RWPE1 (cell line): ENCODE data around the gene COPZ2.

Experiments
- CTCF ChIA-PET: fragments of 350-600 bp; sonication (Branson Sonifier 250); formaldehyde crosslinking; extraction: SDS; loops from one replicate; lab custom pipeline; 2021; lab: Yijun Ruan, JAX
- POLR2A ChIA-PET: fragments of 400-600 bp; formaldehyde crosslinking; extraction: SDS; loops from one replicate; lab custom pipeline; 2020; ENCODE audit warnings: antibody characterized with exemption; ENCODE audit not compliant: low non-redundant PET; lab: Yijun Ruan, JAX
- DNase-seq: peaks from one replicate; pipeline ENCODE4 v3.0.0; 2012; ENCODE audit warnings: low spot score
- H3K27ac ChIP-seq: fragments of 450-650 bp; 2 replicates; pipeline ENCODE4 v1.5.1; 2017
- TF ChIP-seq, protein P1 (sequence below): fragments of 450-650 bp; conservative IDR thresholded peaks from 2 replicates; pipeline ENCODE4 v1.5.1; 2017; ENCODE audit warnings: low read depth, mild to moderate bottlenecking

Gene COPZ2

DNA sequence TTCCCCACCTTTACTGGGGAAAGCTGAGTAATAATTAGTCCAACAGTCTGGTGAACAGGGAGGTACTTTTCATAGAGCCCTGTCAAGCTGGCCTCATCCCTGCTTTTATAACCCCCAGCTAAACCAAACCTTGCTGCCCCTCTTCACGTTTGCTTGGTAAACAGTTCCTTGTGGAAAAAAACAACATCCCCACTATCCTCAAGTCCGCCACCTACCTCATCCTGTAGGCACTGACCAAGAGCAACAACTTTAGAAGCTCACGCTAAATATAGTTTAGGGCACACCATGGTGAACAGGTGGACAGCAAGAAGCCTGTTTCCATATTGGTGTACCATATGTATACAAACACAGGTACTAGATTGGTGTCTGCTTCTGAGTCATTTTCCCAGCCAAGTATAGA, 27.0 kb upstream of the COPZ2 start:
- H3K27ac ChIP-seq = no peak overlapping the region
- TF ChIP-seq, protein P1, sequence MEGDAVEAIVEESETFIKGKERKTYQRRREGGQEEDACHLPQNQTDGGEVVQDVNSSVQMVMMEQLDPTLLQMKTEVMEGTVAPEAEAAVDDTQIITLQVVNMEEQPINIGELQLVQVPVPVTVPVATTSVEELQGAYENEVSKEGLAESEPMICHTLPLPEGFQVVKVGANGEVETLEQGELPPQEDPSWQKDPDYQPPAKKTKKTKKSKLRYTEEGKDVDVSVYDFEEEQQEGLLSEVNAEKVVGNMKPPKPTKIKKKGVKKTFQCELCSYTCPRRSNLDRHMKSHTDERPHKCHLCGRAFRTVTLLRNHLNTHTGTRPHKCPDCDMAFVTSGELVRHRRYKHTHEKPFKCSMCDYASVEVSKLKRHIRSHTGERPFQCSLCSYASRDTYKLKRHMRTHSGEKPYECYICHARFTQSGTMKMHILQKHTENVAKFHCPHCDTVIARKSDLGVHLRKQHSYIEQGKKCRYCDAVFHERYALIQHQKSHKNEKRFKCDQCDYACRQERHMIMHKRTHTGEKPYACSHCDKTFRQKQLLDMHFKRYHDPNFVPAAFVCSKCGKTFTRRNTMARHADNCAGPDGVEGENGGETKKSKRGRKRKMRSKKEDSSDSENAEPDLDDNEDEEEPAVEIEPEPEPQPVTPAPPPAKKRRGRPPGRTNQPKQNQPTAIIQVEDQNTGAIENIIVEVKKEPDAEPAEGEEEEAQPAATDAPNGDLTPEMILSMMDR = no peak
- CTCF ChIA-PET = interaction anchor here (0.9 kb wide), 1 partner anchor 10 kb away, joined by 3 read pairs; no protein-coding TSS in a partner anchor
- POLR2A ChIA-PET = interaction anchor here (1.1 kb wide), 1 partner anchor 16 kb away, joined by 6 read pairs; the partner anchor contains the start of gene NFE2L1
- no peak for DNase-seq

DNA sequence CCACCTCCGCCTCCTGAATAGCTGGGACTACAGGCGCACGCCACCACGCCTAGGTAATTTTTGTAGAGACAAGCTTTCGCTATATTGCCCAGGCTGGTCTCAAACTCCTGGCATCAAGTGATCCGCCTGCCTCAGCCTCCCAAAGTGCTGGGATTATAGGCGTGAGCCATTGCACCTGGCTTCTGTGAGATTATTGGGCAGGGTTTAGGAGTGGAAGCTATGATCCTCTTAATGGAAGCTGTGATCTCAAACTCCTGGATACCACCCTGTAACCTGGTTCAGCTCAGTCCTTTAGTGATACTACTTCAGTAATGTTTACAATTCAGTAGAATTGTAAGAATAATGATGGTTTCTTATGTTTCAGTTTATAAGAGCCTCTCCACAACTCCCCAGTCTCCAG, 24.7 kb upstream of the COPZ2 start:
- no peak for DNase-seq
- TF ChIP-seq, protein P1 = no peak
- ChIA-PET CTCF (no interaction called here), POLR2A (no interaction called here)
- peak overlapping the region; percentile 62 for H3K27ac ChIP-seq

DNA sequence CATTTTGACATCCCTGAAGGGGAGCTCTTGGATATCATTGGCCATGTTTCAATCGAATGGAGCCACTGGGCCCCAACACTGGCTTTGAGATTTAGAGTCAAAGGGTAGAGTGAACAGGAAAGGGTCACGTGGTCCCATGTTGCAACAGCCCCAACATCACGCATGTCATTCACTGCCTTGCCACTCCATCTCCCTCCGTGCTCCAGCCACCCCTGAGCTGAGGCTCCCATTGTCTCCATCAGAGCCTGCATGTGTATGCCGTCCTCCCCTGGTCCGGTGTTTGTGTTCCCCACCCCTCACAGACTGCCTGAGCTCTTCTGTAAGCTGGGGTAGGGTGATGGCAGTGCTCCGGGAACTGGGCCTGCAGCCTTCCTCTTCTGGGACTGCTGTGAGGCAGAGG, 22.7 kb upstream of the COPZ2 start:
- ChIA-PET POLR2A (no interaction called here), CTCF (interaction anchor here (0.5 to 1.0 kb wide), 2 partner anchors 17 to 33 kb away, joined by 3 to 7 read pairs; no protein-coding TSS in a partner anchor)
- peak overlapping the region; percentile 99 for H3K27ac ChIP-seq
- no peak for DNase-seq
- TF ChIP-seq, protein P1 = no peak

DNA sequence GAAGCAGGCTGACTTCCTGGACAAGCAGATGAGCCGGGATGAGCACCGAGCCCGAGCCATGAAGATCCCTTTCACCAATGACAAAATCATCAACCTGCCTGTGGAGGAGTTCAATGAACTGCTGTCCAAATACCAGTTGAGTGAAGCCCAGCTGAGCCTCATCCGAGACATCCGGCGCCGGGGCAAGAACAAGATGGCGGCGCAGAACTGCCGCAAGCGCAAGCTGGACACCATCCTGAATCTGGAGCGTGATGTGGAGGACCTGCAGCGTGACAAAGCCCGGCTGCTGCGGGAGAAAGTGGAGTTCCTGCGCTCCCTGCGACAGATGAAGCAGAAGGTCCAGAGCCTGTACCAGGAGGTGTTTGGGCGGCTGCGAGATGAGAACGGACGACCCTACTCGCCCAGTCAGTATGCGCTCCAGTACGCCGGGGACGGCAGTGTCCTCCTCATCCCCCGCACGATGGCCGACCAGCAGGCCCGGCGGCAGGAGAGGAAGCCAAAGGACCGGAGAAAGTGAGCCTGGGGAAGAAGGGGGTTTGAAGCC, 21.6 kb upstream of the COPZ2 start:
- TF ChIP-seq, protein P1 = no peak
- CTCF ChIA-PET = interaction anchor here (1.1 kb wide), 1 partner anchor 10 kb away, joined by 4 read pairs; no protein-coding TSS in a partner anchor
- peak overlapping the region; percentile 99 for H3K27ac ChIP-seq
- POLR2A ChIA-PET = interaction anchor here (2.0 kb wide), 1 partner anchor 11 kb away, joined by 10 read pairs; the partner anchor contains the start of gene NFE2L1
- DNase-seq = no peak

DNA sequence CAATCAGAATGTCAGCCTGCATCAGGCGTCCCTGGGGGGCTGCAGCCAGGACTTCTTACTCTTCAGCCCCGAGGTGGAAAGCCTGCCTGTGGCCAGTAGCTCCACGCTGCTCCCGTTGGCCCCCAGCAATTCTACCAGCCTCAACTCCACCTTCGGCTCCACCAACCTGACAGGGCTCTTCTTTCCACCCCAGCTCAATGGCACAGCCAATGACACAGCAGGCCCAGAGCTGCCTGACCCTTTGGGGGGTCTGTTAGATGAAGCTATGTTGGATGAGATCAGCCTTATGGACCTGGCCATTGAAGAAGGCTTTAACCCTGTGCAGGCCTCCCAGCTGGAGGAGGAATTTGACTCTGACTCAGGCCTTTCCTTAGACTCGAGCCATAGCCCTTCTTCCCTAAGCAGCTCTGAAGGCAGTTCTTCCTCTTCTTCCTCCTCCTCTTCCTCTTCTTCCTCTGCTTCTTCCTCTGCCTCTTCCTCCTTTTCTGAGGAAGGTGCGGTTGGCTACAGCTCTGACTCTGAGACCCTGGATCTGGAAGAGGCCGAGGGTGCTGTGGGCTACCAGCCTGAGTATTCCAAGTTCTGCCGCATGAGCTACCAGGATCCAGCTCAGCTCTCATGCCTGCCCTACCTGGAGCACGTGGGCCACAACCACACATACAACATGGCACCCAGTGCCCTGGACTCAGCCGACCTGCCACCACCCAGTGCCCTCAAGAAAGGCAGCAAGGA, 21.0 kb upstream of the COPZ2 start:
- ChIA-PET CTCF (interaction anchor here (1.1 kb wide), 1 partner anchor 9 kb away, joined by 4 read pairs; no protein-coding TSS in a partner anchor), POLR2A (interaction anchor here (2.0 kb wide), 1 partner anchor 10 kb away, joined by 10 read pairs; the partner anchor contains the start of gene NFE2L1)
- H3K27ac ChIP-seq = peak overlapping the region; percentile 99
- DNase-seq = no peak
- TF ChIP-seq, protein P1 = no peak

DNA sequence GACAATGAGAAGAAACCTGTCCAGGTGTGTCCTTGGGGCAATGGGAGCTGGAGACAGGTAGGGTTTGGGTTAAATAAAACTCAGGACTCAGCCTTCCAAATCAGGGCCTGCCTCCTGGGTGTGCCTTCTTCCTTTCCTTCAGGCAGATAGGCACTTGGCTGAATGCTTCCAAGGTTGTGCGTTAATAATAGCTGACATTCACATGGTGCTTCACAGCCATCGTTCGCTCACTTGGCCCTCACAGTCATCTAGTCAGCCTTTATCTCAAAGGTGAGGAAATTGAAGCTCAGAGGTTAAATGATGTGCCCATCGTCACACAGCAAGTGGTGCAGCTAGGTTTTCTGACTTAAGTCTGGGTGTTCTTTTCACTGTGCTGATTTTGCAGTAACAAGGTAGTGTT, 20.0 kb upstream of the COPZ2 start:
- peak overlapping the region; percentile 99 for H3K27ac ChIP-seq
- POLR2A ChIA-PET = interaction anchor here (2.0 kb wide), 1 partner anchor 9 kb away, joined by 10 read pairs; the partner anchor contains the start of gene NFE2L1
- DNase-seq = no peak
- CTCF ChIA-PET = no interaction called here
- TF ChIP-seq, protein P1 = no peak
